ENCODE data around the gene CYBA.

Gene CYBA

DNA sequence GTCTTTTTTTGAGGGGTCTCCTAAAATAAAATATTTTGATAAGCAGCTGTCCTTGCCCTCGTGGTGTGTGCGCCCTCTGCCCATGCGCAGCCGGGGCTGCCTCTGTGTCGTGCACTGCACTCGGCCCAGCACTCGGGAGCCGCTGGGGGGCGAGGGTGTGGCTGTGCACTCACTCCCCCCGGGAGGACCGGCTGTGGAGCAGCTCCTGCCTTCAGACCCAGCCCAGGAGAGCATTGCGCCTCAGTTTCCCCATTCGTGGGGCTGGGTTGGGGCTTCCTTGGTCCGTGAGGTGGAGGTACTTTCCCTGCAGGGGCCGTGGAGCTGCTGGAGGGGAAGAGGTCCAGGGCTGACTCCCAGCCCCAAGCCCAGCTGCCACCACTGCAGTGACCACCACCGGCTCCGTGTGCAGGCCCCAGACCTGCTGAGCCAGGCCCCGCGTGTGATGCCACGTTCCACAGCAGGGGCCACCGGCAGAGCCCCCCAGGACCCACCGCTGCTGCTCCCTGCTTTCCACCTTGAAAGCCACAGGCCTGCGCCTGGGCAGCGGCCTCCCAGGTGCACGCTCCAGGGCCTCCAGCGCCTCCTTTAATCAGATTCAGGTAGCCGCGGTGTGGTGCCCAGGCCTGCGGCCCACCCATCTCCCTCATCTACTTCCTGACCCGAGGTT lies 18.8 kb downstream of the CYBA start:
- no peak for DNase-seq (ENCODE audit: low read depth, low spot score)

DNA sequence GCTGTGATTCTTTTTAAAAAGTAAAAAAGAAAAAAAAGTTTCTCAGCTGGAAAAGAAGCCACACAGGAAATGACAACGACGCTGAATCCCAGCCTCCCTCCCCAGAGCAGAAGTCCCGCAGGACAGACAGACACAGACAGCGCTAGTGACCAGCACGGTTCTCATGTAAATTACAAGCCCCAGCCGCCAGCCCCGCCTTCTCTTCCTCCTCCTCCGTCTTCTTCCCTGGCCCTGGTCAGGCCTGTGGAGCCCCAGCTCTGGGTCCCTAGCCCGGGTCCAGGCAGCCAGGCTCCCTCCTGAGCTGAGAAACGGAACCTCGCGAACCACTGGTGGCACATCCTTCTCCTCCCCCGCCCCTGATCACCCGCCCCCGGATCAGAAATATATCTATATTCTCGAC lies 19.5 kb downstream of the CYBA start:
- no peak for DNase-seq (ENCODE audit: low read depth, low spot score)

DNA sequence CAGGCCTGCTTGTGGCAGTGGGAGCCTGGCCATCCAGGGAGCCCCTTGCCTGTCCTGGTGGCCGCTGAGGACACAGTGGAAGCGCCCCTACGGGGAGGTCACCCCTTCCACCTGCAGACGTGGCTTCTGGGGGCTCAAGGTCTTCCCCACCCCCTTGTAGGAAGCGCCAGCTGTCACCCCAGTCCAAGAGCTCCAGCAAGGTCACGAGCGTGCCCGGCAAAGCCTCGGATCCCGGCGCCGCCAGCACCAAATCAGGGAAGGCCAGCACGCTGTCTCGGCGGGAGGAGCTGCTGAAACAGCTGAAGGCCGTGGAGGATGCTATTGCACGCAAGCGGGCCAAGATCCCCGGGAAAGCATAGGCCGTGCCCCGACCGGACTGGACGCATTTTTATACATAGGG lies 19.9 kb downstream of the CYBA start:
- no peak for DNase-seq (ENCODE audit: low read depth, low spot score)

DNA sequence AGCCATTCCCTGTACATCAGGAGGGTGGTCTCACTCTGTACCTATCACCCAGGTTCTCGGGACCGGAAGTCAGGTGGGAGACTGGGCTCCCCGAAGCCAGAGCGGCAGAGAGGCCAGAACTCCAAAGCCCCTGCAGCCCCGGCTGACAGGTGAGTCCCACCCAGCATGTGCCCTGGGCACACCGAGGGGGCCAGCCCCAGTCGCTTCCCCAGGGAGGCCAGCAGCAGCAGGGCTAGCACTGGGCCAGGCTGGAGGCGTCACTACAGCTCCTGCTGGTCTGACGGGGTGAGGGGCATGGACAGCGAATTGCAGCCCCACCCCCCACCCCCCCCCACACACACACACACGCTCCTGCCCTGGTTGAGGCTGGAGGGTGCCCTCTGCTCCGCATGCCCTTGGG lies 20.4 kb downstream of the CYBA start:
- DNase-seq (ENCODE audit: low read depth, low spot score), result no peak

DNA sequence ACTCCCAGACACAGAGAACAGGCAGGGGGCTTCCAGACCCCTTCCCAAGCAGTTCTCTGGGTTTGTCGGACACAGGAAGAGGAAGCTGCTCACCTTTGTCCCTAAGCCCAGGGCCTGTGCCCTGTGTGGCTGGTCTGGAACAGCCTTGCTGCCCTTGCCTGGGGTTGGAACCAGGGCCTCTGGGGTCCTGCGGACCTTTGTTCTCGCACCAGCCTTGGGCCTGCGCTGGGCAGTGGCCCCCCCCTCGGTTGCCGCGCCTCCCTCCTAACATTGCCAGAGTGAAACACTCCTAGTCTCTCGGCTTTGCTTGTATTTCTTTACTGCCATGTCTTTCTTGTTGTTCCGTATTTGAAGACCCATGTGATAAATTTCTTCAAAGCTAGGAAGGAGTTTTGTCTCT lies 21.0 kb downstream of the CYBA start:
- no peak for DNase-seq (ENCODE audit: low read depth, low spot score)

DNA sequence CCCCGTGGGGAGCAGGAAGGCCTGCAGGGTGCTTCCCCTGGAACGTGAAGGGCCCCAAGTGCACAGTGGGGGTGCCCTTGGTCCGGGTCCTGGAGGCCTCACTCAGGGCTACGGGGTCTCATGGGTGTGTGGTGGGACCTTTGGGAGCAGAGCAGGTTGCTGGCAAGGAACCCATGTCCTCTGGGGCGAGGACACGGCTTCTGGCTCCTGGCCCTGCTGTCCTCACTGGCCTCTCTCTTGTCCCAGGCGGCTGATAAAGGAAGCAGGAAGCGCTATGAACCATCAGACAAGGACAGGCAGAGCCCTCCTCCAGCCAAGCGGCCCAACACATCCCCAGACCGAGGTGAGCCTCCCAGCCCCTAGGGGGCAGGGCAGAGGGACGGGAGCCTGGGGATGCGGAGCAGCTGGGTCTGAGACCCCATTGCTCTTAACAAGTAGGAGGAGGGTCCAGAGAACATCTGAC lies 22.3 kb downstream of the CYBA start:
- DNase-seq (ENCODE audit: low read depth, low spot score), result peak; percentile 88

DNA sequence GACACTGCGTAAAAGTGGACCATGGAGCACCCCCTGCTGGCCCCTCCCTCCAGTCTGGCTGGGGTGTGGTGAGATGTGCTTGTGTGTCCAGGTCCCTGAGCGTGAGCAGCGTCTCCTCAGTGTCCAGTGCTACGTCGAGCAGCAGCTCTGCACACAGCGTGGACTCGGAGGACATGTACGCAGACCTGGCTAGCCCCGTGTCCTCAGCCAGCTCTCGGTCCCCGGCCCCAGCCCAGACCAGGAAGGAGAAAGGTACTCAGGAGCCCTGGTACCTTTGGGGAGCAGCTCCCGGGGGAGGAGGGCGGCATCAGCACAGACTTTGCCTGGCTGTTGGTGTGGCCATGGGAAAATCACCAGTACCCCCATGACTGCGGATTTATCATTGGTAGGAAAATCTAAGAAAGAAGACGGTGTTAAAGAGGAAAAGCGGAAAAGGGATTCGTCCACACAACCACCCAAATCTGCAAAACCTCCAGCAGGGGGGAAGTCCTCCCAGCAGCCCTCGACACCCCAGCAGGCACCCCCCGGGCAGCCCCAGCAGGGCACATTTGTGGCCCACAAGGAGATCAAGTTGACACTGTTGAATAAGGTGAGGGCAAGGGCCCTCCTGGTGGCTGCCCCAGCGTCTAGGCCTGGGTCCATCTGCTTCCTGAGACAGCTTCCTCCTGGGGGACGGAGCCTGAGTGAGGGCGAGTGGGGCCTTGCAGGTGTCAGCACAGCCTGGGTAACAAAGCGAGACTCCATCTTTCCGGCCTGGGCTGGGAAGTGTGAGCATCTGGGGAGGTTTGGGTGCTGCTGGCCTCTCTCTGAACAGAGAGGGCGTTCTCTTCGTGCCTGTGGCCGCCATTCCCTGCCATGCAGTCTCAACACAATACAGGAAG lies 23.1 kb downstream of the CYBA start:
- no peak for DNase-seq (ENCODE audit: low read depth, low spot score)

DNA sequence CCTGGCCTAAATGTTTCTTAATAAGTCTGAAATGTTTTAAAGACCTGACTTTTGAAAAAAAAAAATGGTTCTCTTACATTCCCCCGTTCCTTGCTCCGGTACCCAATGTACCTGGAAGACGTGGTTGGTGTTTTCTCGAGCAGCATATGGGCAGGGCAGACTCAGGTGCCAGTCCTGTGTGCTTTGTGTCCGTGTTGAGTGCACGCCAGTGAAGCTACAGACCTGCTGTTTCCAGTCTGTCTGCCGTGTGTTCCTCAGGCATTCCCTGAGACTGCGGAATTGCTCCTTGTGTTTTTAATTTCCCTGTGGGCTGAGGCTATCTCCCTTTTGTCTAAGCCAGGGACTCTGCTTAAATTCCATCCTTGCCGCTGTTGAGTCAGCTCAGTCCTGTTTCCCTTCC lies 24.2 kb downstream of the CYBA start:
- no peak for DNase-seq (ENCODE audit: low read depth, low spot score)

DNA sequence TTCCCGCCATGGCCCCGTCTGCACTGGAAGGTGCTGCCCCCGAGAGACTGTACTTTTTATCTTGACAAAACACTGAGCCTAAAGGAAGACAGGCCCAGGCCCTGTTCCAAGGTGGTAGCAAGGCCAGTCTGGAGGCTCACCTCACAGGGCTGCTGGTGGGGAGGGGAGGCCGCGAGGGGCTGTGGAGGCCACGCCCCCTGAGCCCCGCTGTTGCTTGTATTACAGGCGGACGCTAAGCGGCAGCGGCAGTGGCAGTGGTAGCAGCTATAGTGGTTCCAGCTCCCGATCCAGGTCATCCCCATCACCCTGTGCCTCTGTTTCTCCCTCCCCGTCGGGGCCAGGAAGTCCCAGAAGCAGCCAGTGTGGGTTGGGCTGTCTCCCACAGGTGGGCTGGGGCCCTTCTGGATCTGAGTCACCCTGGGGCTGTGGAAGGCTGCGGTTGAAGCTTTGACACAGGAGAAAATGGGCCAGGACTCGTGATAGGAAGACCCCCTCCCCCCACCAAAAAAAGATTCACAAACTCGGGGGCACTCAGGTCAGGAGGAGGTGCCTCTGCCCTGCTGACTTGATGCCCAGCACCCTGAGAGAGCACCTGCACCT lies 25.8 kb downstream of the CYBA start:
- DNase-seq (ENCODE audit: low read depth, low spot score), result no peak

DNA sequence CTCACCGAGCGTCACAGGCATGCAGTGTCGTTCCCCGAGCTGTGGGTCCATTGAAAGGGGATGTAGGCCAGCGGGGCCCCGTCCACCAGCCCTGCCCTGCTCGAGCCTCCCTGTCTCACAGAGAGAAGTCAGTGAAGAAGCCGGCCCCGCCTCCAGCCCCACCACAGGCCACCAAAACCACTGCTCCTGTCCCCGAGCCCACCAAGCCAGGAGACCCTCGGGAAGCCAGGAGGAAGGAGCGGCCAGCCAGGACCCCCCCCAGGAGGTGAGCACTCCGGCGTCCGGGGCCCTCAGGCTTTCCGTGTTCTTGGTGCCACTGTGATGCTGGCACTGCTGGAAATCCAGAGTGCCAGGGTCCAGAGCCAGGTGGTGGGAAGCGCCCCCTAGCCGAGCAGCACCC lies 26.4 kb downstream of the CYBA start:
- DNase-seq (ENCODE audit: low read depth, low spot score), result no peak

DNA sequence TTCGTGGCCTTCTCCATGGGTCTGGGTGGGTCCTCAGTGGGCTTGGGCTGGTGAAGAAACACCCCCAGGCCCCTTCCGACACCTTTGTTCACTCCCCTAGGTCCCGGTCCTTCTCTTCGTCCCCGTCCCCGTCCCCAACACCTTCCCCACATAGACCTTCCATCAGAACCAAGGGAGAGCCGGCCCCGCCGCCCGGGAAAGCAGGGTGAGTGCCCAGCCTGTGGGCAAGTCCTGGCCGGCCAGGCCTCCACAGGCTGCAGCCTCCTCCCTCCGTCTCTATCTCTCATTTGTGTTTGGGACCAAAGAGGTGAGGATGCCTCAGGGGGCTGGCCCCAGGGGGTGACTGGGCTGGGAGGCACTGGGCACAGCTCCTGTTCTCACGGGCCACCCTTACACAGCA lies 27.0 kb downstream of the CYBA start:
- no peak for DNase-seq (ENCODE audit: low read depth, low spot score)

DNA sequence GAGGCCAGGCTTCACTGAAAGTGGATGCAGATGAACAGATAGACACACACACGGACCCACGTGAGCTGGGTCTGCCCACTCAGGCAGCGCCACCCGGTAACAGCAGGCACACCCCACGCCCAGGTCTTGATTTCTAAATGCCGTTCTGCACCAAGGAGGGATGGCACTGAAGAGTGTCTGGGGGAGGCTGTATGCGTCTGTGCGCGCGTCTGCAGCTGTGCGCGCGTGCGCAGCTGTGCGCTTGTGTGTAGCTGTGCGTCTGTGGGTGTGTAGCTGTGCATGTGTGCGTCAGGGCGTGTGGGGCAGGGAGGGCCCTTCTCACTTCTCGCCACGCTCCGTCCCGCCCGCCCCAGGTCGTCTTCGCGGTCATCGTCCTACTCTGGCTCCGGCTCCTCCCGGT lies 28.0 kb downstream of the CYBA start:
- no peak for DNase-seq (ENCODE audit: low read depth, low spot score)

DNA sequence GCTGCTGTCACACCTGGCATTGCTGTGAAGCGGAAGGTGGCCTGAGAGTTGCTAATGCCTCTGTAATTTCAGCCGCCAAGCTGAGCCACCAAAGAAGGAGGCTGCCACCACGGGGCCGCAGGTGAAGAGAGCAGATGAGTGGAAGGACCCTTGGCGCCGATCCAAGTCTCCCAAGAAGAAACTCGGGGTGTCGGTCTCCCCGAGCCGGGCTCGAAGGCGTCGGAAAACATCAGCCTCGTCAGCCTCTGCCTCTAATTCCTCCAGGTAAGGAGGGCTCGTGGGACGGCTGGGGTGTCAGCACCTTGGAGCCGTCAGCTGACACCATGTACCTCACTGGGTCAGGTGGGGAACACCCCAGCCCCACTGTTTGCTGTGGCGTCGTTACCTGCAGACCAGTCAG lies 28.7 kb downstream of the CYBA start:
- DNase-seq (ENCODE audit: low read depth, low spot score), result no peak

DNA sequence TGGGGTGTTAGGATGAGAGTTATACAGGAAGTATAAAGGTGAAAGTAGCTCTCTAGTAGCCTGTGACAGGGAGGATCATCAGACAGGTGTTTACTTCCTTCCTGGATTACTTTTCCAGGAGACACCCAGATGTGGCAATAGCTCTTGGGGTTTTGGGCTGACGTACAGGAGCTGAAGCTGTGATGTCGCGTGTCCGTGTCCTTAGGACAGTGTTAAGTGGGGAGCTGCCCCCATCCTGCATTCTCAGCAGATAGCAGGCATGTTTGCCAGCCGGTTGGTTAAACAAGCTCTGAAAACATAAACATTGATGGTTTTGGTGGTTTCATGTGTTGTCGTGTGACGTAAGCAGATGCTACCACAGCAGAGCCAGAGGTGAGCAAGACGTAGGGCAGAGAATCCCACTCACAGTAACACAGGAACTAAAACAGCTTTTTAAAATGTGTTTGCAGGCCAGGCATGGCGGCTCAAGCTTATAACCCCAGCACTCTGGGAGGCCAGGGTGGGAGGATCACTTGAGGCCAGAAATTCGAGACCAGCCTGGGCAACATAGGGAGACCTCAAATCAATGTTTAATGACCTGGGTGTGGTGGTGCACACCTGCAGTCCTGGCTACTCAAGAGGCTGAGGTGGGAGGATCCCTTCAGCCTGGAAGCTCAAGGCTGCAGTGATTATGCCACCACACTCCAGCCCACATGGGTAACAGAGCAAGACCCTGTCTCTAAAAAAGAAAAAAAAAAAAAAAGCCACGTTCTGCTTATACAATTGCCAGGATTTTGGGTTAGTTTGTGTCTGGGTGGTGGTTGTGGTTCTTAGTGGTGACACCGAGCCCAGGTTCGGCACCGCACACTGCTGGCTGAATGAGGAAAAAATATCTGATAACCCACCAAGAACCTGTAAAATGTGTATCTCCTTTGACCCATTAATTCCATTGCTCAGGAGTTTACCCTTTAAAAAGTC lies 30.7 kb downstream of the CYBA start:
- no peak for DNase-seq (ENCODE audit: low read depth, low spot score)

DNA sequence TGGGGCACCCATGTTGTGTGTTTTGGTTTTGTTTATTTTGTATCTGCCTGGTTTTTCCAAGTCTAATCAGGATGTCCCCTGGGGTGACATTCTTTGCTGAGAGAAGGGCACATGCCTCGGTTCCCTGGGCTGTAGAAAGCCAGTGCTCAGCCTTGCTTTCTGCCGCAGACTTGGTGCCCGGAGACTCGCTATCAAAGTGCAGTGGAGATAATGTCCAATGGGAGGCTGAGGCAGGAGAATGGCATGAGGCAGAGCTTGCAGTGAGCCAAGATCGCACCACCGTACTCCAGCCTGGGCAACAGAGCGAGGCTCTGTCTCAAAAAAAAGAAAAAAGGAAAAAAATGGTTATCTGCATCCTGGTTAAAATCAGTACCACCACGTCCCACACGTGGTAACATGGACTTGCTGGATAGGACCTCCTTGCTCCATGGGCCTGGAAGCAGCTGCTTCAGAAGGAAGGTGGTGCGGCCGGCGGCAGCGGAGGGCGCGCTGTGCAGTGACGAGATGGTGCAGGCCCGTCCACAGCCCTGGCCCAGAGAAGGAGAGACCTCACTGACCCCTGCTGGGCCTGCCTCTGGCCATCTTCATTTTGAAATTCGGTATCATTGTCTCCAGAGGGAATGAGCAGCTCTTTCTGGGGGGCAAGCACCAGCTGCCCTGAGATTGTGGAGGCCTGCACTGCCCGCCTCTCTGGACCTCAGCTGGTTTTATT lies 31.7 kb downstream of the CYBA start:
- no peak for DNase-seq (ENCODE audit: low read depth, low spot score)

DNA sequence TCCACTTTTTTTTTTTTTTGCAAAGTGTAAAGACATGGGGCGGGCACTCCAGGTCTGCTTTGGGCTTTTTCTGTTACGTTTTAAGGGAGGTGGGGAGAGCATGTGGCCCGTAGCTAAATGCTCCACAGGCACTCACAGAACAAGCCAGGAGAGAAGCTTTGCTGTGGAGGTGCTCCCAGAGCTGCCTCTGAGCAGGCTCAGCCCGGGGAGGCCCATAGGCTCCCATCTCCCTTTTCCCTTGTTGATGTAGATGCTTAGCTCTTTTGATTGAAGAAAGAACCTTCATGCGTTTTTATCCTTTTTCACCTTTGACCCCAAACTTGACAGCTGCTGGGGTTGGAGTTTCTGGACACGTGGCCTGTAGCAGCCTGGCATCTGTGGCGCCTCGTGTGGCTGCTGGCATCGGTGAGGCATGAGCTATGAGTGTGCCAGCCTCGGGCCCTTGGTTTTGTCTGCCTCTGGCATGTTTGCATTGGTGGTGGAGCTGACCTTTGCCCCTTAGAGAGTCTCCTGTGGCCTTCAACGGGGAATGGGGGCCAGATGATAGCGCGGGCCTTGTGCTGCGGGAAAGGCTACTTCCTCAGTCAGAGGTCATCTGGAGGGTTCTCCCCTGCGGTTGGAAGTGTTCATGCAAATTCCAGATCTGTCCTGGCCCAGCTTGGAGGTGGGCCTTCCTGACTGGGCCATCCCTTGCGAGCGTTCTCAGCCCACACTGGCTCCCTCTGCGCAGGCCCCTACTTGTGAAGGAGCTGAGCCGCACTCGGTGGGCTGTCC lies 32.5 kb downstream of the CYBA start:
- DNase-seq (ENCODE audit: low read depth, low spot score), result no peak

DNA sequence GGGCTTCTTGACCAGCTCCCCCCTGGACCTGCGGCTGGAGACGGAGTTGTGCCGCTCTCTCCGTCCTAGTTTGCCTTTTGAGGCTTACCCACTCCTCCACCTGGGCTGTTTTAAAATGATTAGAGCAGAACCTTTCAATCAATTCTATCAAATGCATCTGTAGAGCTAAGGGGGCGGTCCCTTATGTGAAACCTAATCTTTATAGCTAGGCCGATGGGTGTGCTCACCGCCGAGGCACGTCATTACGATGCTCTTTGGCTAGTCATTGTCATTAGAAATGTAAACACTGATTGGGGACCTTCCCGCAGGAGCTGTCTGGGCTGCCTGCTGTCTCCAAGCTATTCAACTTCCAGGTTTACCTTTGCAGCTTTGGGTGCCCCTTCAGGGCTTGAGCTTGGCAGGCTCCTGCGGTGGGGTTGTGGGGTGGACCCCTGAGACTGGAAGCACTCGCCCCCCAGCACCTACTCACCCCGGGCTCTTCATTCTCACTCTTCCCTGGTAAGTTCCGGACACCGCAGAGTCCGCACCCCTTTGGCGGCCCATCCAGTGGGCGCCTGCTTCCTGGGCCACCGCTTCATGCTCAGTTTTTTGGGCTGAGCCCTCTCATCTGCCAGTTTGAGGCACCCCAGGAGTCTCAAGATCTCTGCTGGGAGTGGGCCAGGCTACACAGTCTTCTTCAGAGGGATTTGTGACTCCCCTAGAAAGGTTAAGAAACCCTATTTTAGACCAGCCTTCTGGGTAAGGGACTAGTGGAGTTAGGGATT lies 33.4 kb downstream of the CYBA start:
- DNase-seq (ENCODE audit: low read depth, low spot score), result no peak

DNA sequence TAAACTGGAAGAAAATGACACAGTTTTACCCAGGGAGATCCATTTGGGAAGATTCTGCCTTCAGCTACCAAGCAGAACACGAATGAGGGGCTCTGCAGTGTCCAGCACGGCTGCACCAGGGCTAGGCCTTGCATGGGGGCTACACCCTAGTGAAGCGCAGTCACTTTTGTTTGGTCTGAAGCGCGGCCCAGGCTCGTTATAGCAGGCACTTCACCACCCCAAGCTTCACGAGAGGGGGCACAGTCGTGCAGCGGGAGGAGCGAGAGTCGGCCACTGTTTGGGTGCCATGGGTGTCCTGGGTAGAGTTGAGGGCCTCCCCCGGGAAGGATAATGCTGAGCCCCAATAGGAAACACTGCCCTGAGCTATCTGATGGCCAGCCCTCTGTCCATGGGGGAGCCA lies 34.1 kb downstream of the CYBA start:
- no peak for DNase-seq (ENCODE audit: low read depth, low spot score)

DNA sequence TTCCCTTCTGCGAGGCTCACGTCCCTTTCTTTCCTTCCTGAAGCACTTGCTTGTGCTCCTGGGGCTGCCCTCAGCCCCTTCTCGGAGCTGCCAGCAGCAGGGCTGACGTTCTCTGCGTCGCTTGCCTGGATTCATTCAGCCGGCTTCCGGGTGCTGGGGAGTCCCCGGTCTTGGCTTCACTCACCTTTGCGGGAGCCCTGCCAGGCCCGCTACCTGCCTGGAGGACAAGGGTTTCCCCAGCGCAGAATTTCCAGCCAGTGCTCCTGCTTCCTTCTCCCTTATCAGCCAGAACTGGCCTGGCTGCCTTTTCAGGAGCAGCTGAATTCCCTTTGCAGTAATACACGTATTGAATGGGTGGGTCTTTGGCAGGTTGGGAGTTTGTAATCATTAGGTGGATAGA lies 34.5 kb downstream of the CYBA start:
- DNase-seq (ENCODE audit: low read depth, low spot score), result no peak

All from ELF-1 (cell line).